Smooth muscle cell (in vitro differentiated cells): ENCODE data around the gene SAP30BP. TPM values are rescaled to one million over a fixed set of nuclear protein-coding genes. Genes with fewer than 3 reads are reported as not detected.

Source experiments
- DNase-seq: peaks from one replicate; lab custom pipeline; 2025; ENCODE audit not compliant: unreplicated experiment; lab: John Stamatoyannopoulos, UW
- H2AFZ ChIP-seq: fragments of 200-600 bp; sonication (generic); 2 replicates; pipeline ENCODE4 v1.6.0; 2016; ENCODE audit warnings: antibody characterized with exemption, low read depth, mild to moderate bottlenecking
- H3F3A ChIP-seq: fragments of 200-600 bp; sonication (generic); 2 replicates; pipeline ENCODE4 v1.6.0; 2017; ENCODE audit warnings: antibody characterized with exemption, low read depth
- H3K27ac ChIP-seq: fragments of 200-600 bp; sonication (generic); 2 replicates; pipeline ENCODE4 v1.5.1; 2016; ENCODE audit warnings: low read depth, mild to moderate bottlenecking
- H3K27me3 ChIP-seq: fragments of 200-600 bp; sonication (generic); 2 replicates; pipeline ENCODE4 v1.6.1; 2016; ENCODE audit warnings: low read depth, mild to moderate bottlenecking
- H3K36me3 ChIP-seq: fragments of 200-600 bp; sonication (generic); 2 replicates; pipeline ENCODE4 v1.5.1; 2016; ENCODE audit warnings: low read depth
- H3K4me1 ChIP-seq: fragments of 200-600 bp; sonication (generic); 2 replicates; pipeline ENCODE4 v1.5.1; 2016; ENCODE audit warnings: low read depth
- H3K4me2 ChIP-seq: fragments of 200-600 bp; sonication (generic); 2 replicates; pipeline ENCODE4 v1.6.0; 2016; ENCODE audit warnings: mild to moderate bottlenecking
- H3K4me3 ChIP-seq: fragments of 200-600 bp; sonication (generic); 2 replicates; pipeline ENCODE4 v1.5.1; 2016; ENCODE audit warnings: mild to moderate bottlenecking
- H3K79me2 ChIP-seq: fragments of 200-600 bp; sonication (generic); 2 replicates; pipeline ENCODE4 v1.6.0; 2016; ENCODE audit warnings: low read depth, mild to moderate bottlenecking
- H3K9ac ChIP-seq: fragments of 200-600 bp; sonication (generic); 2 replicates; pipeline ENCODE4 v1.6.0; 2016; ENCODE audit warnings: low read depth
- H3K9me3 ChIP-seq: fragments of 200-600 bp; sonication (generic); replicated peaks from 2 replicates; pipeline ENCODE4 v1.5.1; 2016; ENCODE audit warnings: low read depth
- H4K20me1 ChIP-seq: fragments of 200-600 bp; sonication (generic); 2 replicates; pipeline ENCODE4 v1.6.0; 2016; ENCODE audit warnings: low read depth
- CTCF ChIP-seq: fragments of 200-600 bp; sonication (generic); IDR thresholded peaks from 2 replicates; pipeline ENCODE4 v1.5.1; 2017; ENCODE audit warnings: borderline replicate concordance, mild to moderate bottlenecking, antibody characterized with exemption; ENCODE audit not compliant: insufficient read depth, poor library complexity, severe bottlenecking
- WGBS: methylation state at CpG from one replicate; pipeline ENCODE4 v1.1.7; 2016; ENCODE audit warnings: low lambda C conversion rate; 5-methylcytosine and 5-hydroxymethylcytosine counted together
- polyA plus RNA-seq: library from polyadenylated mRNA; unstranded; fragments of >200 nt; fragmentation: Nextera tagmentation; extraction: Ambion mirVana; gene quantifications from 2 replicates; pipeline ENCODE4 v1.2.1, GENCODE V29; 2016
- total RNA-seq: library from RNA; depleted of rRNA; stranded (reverse); fragments of >200 nt; gene quantifications from 2 replicates; pipeline ENCODE4 v1.2.3, GENCODE V29; 2014

Gene SAP30BP
- total and polyA plus RNA-seq, 2 experiments from 2014 or later: 75.4 to 135 TPM

GRCh38 chr17:75640556-75641119, 26.5 kb upstream of the SAP30BP start:
- H3K4me3 ChIP-seq: no peak overlapping the region
- no peaks in the 10 kb centered on the region for H3K4me1 ChIP-seq
- no peak for DNase-seq
- no peak overlapping the region for H3K27ac ChIP-seq
- no peaks in the 10 kb centered on the region for H3K27me3 ChIP-seq
- no peaks in the 10 kb centered on the region for H3K36me3 ChIP-seq
- TF ChIP-seq CTCF: no peak
- no peak overlapping the region for H2AFZ ChIP-seq
- no peaks in the 10 kb centered on the region for H3K79me2 ChIP-seq
- H3F3A ChIP-seq: no peaks in the 10 kb centered on the region
- no peak overlapping the region for H3K4me2 ChIP-seq
- 94% methylated on average over 13 of the region's 13 CpGs for WGBS
- no peaks in the 10 kb centered on the region for H4K20me1 ChIP-seq
- H3K9ac ChIP-seq: no peak overlapping the region
- H3K9me3 ChIP-seq: no peaks in the 10 kb centered on the region

- H3K4me2 ChIP-seq: no peak overlapping the region
These were observed 25.8 kb upstream of the SAP30BP start for GRCh38 chr17:75641343-75641742.

GRCh38 chr17:75642182-75642783, 24.9 kb upstream of the SAP30BP start:
- Histone ChIP-seq H3K4me1 (no peaks in the 10 kb centered on the region), H3K9ac (no peak overlapping the region), H3K27me3 (no peaks in the 10 kb centered on the region), H3K79me2 (no peaks in the 10 kb centered on the region), H3K4me3 (no peak overlapping the region), H3K36me3 (no peaks in the 10 kb centered on the region), H3K4me2 (no peak overlapping the region), H4K20me1 (no peaks in the 10 kb centered on the region), H3K27ac (peak overlapping the region; percentile 76), H2AFZ (no peak overlapping the region), H3F3A (no peaks in the 10 kb centered on the region), H3K9me3 (no peaks in the 10 kb centered on the region)
- TF ChIP-seq CTCF: no peak
- 89% methylated on average over 7 of the region's 7 CpGs for WGBS
- no peak for DNase-seq

More at GRCh38 chr17:75641343-75641742, 25.8 kb upstream of the SAP30BP start:
- no peak for TF ChIP-seq CTCF
- no peaks in the 10 kb centered on the region for H3K27me3 ChIP-seq
- no peaks in the 10 kb centered on the region for H4K20me1 ChIP-seq
- no peak overlapping the region for H3K4me3 ChIP-seq
- no peak overlapping the region for H2AFZ ChIP-seq
- WGBS: 94% methylated on average over 9 of the region's 9 CpGs
- no peak overlapping the region for H3K9ac ChIP-seq
- H3K9me3 ChIP-seq: no peaks in the 10 kb centered on the region
- H3K4me1 ChIP-seq: no peaks in the 10 kb centered on the region
- H3K36me3 ChIP-seq: no peaks in the 10 kb centered on the region
- no peak for DNase-seq
- H3F3A ChIP-seq: no peaks in the 10 kb centered on the region
- no peaks in the 10 kb centered on the region for H3K79me2 ChIP-seq
- H3K27ac ChIP-seq: no peak overlapping the region
